Anterior cingulate cortex (tissue), 58 donors: ENCODE results near the gene TAC3.
"Not testable (repeated sequence)": the region's sequence is repeated elsewhere in the genome, so short reads cannot be mapped to it uniquely, and the experiment has no call there.

Source experiments
- DNase-seq, 58 donors: peaks; one replicate each; lab custom pipeline; 2025; lab: John Stamatoyannopoulos, UW

Gene TAC3

DNA sequence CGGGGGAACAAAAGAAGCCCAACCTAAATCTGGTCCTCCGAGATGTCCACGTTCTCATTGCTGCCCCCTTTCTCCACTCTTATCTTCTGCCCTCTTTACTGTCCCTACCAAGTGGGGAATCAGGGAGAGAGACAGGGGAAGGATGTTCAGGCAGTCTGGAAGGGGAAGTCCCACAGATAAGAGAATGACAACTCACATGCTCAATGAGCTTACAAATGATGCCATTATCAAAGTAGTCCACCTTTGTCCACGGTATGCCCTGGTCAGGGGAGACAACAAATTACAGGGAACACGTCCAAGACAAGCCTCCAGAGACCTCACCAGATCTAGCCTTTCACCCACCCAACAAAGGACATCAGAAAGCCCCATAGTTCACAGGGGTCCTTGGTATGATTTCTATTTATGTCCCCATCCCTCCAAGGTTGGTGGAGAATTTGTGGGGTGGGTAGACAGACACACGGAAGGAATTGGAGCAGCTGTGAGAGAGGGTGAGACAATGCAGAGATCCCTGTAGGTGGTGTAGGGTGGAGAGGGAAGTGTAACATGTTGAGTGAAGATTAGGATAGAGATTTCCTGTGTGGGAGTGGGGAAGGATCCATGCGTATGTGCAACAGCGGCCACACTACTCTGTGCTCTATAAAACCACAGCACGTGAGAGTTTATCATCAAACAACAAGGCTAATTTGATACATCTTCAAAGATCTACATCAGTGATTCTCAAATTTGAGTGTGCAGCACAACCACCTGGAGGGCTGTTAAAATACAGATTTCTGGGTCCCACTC lies 22.9 kb upstream of the TAC3 start:
- DNase-seq: no peak

DNA sequence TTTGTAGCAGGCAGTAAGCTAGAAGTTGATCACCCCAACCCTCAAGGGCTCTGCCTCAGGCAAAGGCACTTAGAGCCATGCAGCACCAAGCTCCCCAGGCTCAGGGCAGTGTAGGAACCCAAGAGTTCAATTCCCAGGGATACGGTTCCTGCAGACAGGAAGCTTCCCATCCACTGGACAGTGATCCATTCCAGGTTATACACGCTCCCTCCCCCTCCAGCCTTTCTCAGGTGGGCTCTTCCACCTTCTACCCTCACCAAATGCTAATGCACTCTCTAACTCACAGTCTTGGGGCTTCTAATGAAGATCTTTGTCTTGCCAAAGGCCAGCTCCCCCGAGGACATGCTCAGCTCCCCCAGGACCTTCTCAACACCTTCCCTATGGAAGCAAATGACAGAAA lies 20.9 kb upstream of the TAC3 start:
- DNase-seq: no peak

DNA sequence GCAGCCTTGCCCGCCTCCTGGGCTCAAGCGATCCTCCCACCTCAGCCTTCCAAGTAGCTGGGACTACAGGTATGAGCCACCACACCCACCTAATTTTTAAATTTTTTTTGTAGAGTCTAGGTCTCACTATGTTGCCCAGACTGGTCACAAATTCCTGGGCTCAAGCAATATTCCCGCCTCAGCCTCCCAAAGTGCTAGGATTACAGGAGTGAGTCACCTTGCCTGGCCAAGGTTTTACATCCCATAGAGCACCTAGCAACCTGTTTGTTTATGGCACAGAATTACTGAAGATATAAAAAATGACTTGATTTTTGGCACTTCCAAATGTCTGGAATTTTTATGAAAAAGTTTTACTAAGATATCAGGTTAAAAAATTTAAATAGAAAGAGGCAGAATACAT lies 17.1 kb upstream of the TAC3 start:
- DNase-seq: no peak

DNA sequence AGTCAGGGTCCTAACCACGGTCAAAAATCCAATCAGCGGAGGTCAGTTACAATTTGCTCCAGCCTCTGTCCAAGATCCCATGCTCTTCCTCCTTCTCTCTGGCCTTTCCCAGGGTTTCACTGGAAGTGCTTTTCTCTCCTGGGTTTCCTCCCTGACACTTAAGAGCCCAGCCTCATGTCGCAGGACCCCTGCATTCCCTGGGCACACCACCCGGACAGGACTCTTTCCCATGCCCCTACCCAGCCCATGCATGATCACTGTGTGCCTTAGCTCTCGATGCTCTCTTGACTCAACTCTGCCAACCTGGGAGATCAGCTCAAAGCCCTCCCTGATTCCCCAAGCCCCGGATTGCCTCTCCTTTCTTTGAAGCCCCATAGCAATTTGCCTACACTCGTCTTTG lies 15.5 kb upstream of the TAC3 start:
- no peak for DNase-seq

DNA sequence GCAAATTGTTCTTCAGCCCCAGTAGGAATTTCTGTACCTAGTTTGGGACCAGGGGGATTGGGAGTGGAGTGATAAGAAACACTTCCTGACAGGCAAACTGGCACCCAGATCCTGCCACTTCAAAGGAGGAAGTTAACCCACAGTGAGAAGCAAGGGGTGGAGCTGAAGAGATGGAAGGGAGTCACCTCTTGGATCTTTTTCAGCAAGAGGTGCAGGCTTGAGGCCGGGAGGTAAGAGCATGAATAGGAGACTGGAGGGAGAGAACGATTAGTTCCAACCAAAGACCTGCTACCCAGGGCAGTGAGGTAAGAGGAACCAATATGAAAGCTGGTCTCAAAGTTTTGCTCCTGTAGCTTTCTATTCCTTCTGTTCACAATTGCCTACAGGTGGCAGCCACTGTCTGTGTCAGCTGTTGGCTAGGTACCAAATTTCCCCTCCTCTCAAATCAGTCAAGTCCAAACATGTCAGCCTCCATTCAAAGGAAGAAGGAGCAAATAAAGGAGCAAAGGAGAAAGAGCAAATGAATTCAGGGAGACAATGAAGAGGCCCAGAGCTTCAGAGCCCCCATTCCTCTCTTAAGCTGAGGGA lies 14.9 kb upstream of the TAC3 start:
- no peak for DNase-seq

DNA sequence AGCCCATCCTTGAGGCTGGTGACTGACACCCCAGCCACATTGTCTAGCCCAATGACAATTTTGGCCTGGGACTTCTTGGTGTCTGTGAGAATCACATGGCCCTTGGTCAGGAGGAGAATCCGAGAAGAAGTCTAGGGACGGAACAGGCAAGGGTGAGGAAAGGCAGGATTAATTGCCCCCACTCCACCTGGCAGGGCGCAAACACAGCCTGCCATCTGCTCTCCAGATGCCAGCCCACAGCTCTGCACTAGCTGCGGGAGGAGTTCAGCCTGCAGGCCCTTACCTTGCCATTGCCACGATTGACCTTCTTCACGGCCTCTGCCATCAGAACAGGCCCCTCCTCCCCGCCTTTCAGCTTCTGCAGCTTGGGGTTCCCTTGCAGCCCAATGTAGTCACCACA lies 13.1 kb upstream of the TAC3 start:
- no peak for DNase-seq

DNA sequence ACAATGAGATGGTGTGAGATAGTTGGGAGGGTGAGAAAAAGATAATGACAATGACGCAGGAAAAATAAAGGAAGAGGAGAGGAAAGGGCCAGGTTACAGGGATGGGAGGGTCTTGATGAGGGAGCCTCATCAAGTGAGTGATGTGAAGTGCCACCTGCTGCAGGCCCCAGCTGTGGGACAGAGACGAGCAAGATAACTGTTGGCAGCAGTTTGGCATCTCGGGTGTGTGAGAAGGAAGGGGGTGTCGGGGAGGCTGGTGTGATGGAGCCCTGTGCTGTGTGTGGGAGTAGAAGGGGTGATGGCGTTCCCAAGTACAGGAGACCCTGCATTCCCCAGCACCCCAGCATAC lies 11.4 kb upstream of the TAC3 start:
- no peak for DNase-seq

DNA sequence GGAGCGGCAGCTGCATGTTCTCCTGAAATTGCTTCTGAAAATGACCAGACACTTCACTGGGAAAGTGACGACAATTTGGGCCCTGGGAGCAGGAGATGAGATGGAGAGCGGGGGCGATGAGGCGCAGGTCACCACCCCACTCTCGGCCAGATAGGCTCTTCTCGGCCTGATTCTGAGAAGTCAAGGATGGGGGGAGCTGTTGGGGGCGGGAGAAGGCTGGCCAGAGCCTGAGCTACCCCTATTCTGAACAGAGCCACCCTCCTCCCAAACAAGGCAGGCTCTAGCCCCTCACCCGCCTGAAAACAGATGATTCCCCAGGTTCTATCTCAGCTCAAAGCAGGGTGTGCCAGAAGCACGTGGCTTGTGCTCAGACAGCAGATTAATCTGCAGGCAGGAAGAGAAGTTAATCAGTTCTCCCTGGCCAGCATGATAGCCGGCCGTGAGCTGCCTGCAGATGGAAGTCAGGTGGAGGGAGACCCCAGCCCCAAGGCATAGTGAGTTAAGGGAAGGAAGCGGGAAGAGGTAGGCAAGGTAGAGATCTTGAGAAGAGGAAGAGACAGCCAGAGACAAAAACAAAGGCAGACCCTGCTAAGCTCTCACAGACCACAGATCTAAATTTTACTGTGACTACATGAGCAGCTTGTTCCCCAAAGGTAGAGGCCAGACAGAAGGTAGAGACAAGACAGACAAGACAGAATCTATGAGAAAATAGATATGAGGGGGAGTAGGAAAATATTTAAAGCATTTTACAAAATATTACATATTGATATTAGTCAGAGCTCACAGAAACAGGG lies 10.9 kb upstream of the TAC3 start:
- no peak for DNase-seq

DNA sequence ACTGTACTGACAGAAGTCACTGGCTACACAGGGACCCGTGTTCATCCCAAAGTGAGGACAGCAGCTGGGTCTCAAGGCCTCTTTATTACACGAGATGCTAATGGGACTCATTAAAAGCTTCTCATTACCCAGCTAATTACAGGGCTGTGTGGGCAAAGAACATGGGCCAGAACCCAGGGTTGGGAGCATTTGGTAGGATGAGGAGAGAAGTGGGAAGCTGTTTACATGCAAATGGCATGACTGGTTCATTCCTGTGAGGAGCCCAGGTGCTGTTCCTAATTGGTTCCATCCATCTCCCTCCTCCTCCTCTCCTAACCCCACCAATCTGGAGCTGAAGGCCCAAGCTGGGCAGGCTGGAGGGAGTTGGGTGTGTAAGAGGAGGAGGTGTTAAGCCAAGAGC lies 8.9 kb upstream of the TAC3 start:
- DNase-seq: no peak

DNA sequence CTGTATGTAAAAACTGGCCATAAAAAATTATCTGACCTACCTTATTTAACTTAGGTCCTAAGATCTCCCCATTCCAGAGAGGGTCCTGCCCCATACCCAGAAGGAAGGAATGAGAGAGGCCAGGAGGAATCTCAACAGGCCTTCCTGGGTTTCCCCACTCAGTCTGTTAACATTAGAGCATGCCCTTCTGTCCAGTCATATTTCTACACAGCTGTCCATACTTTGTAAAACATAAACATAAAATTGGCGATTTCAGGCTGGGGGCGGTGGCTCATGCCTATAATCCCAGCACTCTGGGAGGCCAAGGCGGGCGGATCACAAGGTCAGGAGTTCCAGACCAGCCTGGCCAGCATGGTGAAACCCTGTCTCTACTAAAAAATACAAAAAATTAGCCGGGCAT lies 6.0 kb upstream of the TAC3 start:
- not testable (repeated sequence) for DNase-seq

DNA sequence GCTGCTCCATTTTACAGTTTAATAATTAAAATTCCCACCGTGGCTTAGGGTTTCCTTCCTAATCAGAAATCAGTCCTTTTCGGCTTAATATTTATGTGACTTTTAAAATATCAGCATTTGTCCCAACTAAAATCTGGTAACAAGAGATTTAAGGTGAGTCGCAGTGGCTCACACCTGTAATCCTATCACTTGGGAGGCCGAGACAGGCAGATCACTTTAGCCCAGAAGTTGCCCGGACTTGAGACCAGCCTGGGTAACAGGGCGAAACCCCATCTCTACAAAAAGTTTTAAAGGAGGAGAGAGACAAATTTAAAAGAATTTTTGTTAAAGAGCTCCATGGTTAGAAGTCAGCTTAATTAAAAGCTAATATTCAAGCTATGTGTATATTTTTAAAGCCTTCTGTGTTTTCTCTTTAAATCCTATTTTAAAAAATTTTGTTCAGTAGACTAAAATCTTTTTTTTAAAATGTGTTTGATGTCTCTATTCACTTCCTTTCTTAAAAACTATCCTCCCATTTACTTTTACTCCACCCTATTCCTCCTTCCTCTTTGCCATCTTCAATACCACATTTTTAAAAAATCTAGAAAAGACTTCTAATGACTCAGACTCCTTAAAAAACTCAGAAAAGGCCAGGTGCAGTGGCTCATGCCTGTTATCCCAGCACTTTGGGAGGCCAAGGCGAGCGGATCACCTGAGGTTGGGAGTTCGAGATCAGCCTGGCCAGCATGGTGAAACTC lies 3.8 kb upstream of the TAC3 start:
- DNase-seq: no peak

DNA sequence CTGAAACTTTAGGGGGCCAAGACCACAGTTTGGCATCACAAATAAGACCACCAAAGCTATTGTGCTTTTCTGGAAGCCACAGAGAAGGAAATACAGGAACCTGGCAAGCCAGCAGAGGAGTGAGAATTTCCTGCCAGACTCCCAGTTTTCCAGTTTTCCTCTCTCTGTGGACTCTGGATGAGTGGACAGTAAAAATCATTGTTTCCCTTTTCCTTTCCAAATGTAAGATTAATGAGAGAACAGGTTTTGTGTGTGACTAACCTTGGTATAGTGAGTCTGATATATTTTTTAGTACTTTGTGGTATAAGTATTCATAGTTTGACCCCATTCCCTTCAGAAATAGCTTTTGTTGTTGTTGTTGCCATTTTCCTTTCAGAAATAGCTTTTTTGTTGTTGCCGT lies 2.6 kb upstream of the TAC3 start:
- DNase-seq: no peak

DNA sequence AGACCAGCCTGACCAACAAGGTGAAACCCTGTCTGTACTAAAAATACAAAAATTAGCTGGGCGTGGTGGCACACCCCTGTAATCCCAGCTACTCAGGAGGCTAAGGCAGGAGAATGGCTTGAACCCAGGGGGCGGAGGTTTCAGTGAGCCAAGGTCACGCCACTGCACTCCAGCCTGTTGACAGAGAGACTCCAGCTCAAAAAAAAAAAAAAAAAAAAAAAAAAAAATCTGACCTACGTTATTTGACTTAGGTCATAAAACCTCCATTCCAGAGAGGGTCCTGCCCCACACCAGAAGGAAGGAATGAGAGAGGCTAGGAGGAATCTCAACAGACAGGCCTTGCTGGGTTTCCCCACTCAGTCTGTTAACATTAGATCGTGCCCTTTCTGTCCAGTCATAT lies 2.0 kb upstream of the TAC3 start:
- DNase-seq: not testable (repeated sequence)

DNA sequence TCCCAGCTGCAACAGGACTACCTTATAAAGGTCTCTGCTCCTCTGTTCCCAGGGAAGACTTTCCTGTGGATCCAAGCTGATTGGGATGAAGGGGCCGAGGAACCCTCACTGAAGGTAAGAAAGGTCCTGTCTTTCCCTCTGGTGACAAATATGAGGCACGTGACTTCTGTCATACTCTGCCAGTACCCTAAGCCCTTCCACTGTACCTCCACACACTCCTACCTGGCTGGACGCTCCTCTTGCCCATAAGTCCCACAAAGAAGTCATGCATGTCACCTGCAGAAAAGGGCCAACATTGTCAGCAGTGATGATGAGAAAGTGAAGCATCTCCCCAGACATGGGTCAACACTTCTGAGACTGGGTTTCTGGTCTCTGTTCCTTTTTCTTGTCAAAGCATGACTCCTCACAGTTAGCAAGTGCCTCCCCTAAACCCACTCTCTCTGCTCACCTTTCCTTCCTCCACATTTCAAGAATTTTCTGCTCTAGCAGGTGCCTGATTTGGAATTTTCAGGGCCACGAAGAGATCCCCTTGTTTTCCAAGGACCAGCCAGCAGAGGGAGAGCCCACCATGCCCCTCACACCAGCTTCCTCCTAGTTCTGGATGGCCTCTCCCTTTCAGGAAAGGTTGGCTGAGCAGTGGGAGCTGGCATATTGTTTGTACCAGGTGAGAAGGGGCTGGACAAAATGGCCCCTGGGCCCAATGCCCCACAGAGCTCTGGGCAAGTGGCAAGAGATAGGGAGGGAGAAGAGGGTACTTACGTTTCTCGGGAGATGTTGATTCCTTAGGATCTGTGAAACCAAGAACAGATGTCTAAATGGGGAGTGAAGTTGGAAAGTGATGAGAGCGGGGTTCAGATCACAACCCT lies 3.5 kb downstream of the TAC3 start:
- no peak for DNase-seq

DNA sequence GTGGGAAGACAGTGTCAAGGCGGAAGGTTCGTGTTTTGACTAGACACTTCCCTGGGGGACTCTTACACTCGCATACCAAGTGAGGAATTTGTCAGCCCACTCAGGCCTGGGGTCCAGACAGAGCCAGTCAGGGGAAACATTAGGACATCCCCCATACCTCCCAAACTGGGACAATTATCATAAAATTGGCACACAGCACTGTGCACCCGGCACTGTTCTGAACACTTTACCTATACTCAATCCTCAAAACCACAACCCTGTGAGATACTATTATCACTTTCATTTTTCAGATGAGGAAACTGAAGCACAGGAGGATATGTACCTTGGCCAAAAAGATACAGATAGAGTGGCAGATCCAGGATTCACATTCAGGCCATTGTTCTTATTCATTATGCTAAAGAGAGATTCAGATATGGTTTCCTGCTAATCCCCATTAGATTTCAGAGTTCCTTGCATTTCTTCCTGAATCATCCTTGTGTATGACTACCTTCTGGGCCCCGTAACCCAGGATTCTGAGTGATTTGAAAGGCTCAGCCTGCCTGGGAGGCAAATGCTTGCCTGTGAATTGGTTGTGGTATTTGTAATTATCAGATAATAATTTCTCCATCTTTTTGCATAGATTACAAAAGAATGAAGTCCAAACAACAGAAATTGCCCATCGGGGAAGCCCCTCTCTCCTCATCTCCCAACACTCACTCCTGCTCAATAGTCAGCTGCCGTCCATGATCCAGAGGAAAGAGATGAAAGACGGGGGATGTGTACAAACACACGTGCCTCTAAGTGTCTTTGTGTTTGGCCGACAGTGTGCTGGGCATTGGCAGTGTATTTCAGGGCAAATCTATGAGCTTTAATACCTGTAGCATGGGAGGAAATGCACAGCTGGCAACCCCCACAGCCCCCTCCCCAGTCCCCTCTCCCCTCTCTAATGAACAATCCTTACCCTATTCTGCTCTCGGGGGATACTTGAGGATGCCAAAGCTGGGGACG lies 4.6 kb downstream of the TAC3 start:
- no peak for DNase-seq

DNA sequence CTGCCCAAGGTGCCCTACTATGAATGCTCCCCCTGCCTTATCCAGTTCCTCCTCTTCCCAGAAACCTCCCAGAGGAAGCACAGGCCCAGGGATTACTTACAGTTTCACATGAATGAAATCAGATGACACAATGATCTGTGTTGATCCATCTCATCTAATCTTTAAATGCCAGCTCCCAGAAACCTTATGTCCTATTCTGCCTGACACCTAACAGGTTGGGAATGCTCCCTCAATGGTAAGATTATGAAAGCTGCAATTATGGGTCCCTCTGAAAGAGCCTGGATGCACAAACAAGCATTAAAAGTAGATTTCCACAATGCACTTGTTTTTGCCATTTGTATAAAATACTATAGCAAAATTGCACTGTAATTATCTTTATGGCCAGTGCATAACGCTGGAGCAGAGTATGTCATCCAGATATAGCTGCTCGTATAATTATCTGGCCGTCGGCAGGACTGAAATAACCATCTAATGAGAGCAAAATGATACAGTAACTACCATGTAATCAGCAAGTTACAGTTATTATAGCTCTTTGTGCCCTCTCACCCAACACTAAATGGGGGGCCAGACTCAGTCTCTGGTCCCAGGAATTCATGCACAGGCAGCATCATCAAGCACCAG lies 5.6 kb downstream of the TAC3 start:
- DNase-seq: no peak

DNA sequence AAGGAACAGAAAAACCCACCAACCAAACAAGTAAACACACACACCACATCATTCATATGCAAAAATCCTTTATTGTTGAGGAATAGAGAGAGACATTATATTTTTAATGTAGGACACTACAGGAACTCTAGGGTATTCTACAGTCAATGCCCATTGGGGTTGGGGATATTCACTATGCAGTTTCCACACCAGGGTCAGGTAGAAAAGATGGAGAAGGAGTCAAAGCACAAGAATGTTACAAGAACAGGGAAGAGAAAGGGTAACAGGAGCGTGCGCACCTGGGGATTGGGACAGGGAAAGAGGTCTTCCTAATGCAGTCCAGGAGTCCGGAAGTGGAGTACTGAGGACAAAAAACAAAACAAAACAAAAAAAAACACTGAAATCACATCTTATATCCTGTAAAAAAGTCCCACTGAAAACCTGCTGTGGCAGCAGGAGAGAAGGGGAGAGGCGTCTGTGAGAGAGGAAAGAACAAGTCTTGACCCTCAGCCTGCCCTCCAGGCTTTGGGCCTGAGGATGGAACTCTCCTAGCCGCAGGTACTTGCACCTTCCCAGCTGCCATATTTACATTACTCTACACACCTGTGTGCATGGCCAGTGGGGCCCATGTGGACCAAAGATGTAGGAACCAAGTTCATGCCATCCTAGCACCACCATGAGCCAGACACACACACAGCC lies 6.2 kb downstream of the TAC3 start:
- DNase-seq: no peak

DNA sequence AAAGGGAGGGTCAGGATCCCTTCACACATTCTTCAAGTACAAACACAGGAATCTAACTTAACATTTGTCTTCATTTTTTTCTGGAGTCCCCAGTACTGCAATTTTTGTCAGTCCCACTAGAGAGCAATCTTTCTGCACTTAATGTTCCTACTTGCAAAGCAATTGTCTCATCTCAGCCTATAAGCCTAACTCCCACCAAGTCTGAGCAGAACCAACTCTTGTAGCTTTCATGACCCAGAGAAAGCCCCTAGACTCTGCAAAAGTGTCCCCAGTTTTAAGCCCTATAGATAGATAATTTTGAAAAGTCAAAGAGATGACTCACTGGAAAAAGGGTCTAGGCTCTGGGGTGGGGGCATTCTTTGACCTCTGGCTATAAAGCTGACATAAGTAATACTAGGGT lies 8.2 kb downstream of the TAC3 start:
- DNase-seq: peak in 3 of 58 donors; percentile 4 to 41 (median 41)
